Measurements from ENCODE around the gene CDC42EP5. TPM values are rescaled to one million over a fixed set of nuclear protein-coding genes. Genes with fewer than 3 reads are reported as not detected.
"Not testable (repeated sequence)": the region's sequence is repeated elsewhere in the genome, so short reads cannot be mapped to it uniquely, and the experiment has no call there.

The CDC42EP5 gene, protein sequence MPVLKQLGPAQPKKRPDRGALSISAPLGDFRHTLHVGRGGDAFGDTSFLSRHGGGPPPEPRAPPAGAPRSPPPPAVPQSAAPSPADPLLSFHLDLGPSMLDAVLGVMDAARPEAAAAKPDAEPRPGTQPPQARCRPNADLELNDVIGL
- polyA plus RNA-seq (2012; ENCODE audit: low read depth, missing spikeins) = 1.3 TPM

- no peak for DNase-seq (ENCODE audit: insufficient read length, low spot score)
- TF ChIP-seq POLR2A (IDR thresholded peaks at IDR 0.05; ENCODE audit: low read depth, low read length) (no peak), POLR2AphosphoS5 (IDR thresholded peaks at IDR 0.05; ENCODE audit: low read depth, low read length) (no peak), PAX5 (IDR thresholded peaks at IDR 0.05; ENCODE audit: insufficient read depth, low read length, severe bottlenecking) (no peak), SPI1 (IDR thresholded peaks at IDR 0.05; ENCODE audit: low read depth, low read length) (no peak), TAF1 (IDR thresholded peaks at IDR 0.05; ENCODE audit: low read depth, low read length) (no peak), POU2F2 (IDR thresholded peaks at IDR 0.05; ENCODE audit: low read depth, low read length) (no peak)
- no peak for FAIRE-seq
These were observed at the start of gene CDC42EP5 for GRCh38 chr19:54473071-54473891. TSS of gene CDC42EP5 (minus strand) at chr19:54473296. CDS start at chr19:54465547, 7,749 bp downstream.

GRCh38 chr19:54521860-54522513, 48.9 kb upstream of the CDC42EP5 start:
- no peak for FAIRE-seq
- TF ChIP-seq POLR2AphosphoS5 (IDR thresholded peaks at IDR 0.05; ENCODE audit: low read depth, low read length) = no peak
- no peak for TF ChIP-seq POU2F2 (IDR thresholded peaks at IDR 0.05; ENCODE audit: low read depth, low read length)
- no peak for TF ChIP-seq SPI1 (IDR thresholded peaks at IDR 0.05; ENCODE audit: low read depth, low read length)

DNA sequence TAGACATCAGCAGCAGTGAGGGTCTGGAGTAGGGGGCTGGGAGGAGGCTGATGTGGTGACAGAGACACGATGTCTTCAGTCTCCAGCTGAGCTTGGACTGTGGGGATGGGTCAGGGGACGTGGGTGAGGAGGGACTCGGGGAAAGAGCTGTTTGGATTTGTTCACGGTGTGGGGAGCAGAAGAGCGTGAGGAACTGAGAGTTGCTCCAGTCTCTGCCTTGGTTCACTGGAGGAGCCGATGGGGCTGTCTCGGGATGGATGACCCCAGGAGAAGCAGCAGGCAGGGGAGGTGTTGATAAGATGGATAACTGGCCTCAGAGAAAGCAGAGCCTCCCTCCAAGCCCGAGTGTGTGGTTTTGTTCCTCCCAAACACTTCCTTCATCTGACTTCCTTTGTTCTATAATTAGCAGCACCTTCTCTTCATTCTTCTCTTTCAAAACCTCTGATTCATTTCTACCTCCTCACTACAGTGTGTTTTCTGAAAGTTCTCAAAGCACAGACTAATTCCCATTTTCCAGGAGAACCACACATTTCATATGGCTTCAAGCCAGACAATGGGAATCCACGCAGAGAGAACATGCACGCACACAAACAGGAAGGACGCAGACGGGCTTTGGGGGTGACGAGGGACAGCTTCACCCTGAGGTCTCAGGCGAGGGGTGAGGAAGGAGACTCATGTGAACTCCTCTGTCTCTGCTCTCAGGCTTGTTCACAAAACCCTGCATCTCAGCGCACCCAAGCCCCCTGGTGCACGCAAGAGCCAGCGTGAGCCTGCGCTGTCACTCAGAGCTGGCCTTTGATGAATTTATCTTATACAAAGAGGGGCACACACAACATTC, 48.1 kb upstream of the CDC42EP5 start:
- peak; percentile 96 for FAIRE-seq
- no peak for TF ChIP-seq TAF1 (IDR thresholded peaks at IDR 0.05; ENCODE audit: low read depth, low read length)
- TF ChIP-seq SPI1 (IDR thresholded peaks at IDR 0.05; ENCODE audit: low read depth, low read length) = peak; percentile 85
- no peak for TF ChIP-seq POLR2A (IDR thresholded peaks at IDR 0.05; ENCODE audit: low read depth, low read length)
- no peak for TF ChIP-seq POLR2AphosphoS5 (IDR thresholded peaks at IDR 0.05; ENCODE audit: low read depth, low read length)
- no peak for TF ChIP-seq PAX5 (IDR thresholded peaks at IDR 0.05; ENCODE audit: insufficient read depth, low read length, severe bottlenecking)
- TF ChIP-seq POU2F2 (IDR thresholded peaks at IDR 0.05; ENCODE audit: low read depth, low read length) = no peak
- DNase-seq (ENCODE audit: insufficient read length, low spot score) = no peak

More at GRCh38 chr19:54521860-54522513, 48.9 kb upstream of the CDC42EP5 start:
- DNase-seq (ENCODE audit: insufficient read length, low spot score) = no peak

DNA sequence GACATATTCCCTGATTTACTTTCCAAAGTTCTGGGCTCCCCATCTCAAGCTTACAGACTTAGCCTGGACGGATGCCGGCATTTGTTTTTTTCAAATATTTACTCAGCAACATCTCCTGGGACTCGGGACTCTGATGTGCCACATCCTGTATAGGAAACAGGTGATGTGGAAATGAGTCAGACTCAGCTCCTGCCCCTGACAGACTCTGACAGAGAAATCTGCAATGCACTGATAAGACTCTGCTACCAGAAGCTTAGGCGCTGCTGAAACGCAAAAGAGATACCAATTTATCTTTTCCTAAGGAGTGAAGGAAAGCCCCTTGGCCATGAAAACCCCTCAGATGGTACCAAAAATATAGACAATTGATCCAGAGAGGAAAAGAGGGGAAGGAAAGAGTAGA, 45.7 kb upstream of the CDC42EP5 start:
- peak; percentile 52 for DNase-seq (ENCODE audit: insufficient read length, low spot score)
- no peak for TF ChIP-seq SPI1 (IDR thresholded peaks at IDR 0.05; ENCODE audit: low read depth, low read length)
- TF ChIP-seq POLR2AphosphoS5 (IDR thresholded peaks at IDR 0.05; ENCODE audit: low read depth, low read length) = no peak
- TF ChIP-seq POLR2A (IDR thresholded peaks at IDR 0.05; ENCODE audit: low read depth, low read length) = no peak
- TF ChIP-seq POU2F2 (IDR thresholded peaks at IDR 0.05; ENCODE audit: low read depth, low read length) = no peak
- TF ChIP-seq TAF1 (IDR thresholded peaks at IDR 0.05; ENCODE audit: low read depth, low read length) = no peak
- TF ChIP-seq PAX5 (IDR thresholded peaks at IDR 0.05; ENCODE audit: insufficient read depth, low read length, severe bottlenecking) = no peak
- peak; percentile 81 for FAIRE-seq

- TF ChIP-seq POU2F2 (IDR thresholded peaks at IDR 0.05; ENCODE audit: low read depth, low read length) = peak; percentile 95
- TF ChIP-seq POLR2AphosphoS5 (IDR thresholded peaks at IDR 0.05; ENCODE audit: low read depth, low read length) = no peak
- TF ChIP-seq PAX5 (IDR thresholded peaks at IDR 0.05; ENCODE audit: insufficient read depth, low read length, severe bottlenecking) = no peak
- TF ChIP-seq SPI1 (IDR thresholded peaks at IDR 0.05; ENCODE audit: low read depth, low read length) = no peak
- DNase-seq (ENCODE audit: insufficient read length, low spot score) (peak; percentile 47), FAIRE-seq (peak; percentile 82)
These were observed 44.4 kb upstream of the CDC42EP5 start for GRCh38 chr19:54517483-54517882.

DNA sequence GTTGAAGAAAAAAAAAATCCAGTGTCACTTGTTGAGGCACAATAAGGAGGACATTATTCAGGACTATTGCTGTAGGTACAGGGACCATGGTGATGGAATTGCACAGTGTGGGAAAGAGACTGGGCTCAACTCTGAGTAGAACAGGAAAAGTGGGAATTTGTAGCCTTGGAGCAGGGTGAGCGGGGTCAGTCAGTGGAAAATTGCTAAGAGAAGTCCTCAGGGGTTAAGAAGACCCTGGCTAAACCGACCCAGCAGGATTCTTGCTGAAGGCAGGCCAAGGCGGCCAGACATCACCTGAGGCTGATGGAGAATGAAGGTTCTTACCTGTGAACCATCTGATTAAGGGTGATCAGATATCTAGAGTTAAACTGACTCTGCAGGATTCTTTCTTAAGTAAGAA, 42.1 kb upstream of the CDC42EP5 start:
- FAIRE-seq (no peak), DNase-seq (ENCODE audit: insufficient read length, low spot score) (no peak)
- no peak for TF ChIP-seq PAX5 (IDR thresholded peaks at IDR 0.05; ENCODE audit: insufficient read depth, low read length, severe bottlenecking)
- no peak for TF ChIP-seq POLR2AphosphoS5 (IDR thresholded peaks at IDR 0.05; ENCODE audit: low read depth, low read length)
- no peak for TF ChIP-seq SPI1 (IDR thresholded peaks at IDR 0.05; ENCODE audit: low read depth, low read length)
- TF ChIP-seq TAF1 (IDR thresholded peaks at IDR 0.05; ENCODE audit: low read depth, low read length) = no peak
- no peak for TF ChIP-seq POLR2A (IDR thresholded peaks at IDR 0.05; ENCODE audit: low read depth, low read length)
- no peak for TF ChIP-seq POU2F2 (IDR thresholded peaks at IDR 0.05; ENCODE audit: low read depth, low read length)

GRCh38 chr19:54509200-54509940, 36.3 kb upstream of the CDC42EP5 start:
- peak; percentile 93 for FAIRE-seq
- not testable (repeated sequence) for DNase-seq (ENCODE audit: insufficient read length, low spot score)

DNA sequence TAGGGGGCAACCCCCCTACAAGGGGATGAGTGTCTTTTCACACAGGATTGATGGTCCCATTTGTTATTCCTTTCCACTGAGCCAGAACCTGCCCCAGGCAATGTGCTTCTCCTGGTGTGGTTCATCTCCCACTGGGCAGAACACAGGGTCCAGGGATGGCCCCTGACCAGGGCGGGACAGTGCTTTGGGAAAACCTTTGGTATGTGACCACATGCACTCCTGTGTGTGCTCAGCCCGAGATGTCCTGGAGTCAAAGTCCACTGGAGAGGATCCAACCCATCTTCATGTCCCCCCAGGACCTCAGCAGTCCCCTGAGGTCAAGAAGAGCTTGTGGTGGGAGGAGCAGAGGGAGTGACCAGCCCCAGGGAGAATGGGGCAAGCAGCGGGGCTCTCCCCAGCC, 35.4 kb upstream of the CDC42EP5 start:
- FAIRE-seq = peak; percentile 47
- DNase-seq (ENCODE audit: insufficient read length, low spot score) = not testable (repeated sequence)

DNA sequence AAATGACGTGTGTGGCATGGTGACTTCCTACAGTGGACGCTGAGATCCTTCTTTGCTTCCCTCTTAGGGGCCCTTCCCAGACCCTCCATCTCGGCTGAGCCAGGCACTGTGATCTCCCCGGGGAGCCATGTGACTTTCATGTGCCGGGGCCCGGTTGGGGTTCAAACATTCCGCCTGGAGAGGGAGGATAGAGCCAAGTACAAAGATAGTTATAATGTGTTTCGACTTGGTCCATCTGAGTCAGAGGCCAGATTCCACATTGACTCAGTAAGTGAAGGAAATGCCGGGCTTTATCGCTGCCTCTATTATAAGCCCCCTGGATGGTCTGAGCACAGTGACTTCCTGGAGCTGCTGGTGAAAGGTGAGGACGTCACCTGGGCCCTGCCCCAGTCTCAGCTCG, 34.7 kb upstream of the CDC42EP5 start:
- TF ChIP-seq PAX5 (IDR thresholded peaks at IDR 0.05; ENCODE audit: insufficient read depth, low read length, severe bottlenecking) (no peak), TAF1 (IDR thresholded peaks at IDR 0.05; ENCODE audit: low read depth, low read length) (no peak), POLR2AphosphoS5 (IDR thresholded peaks at IDR 0.05; ENCODE audit: low read depth, low read length) (no peak), SPI1 (IDR thresholded peaks at IDR 0.05; ENCODE audit: low read depth, low read length) (no peak), POLR2A (IDR thresholded peaks at IDR 0.05; ENCODE audit: low read depth, low read length) (no peak), POU2F2 (IDR thresholded peaks at IDR 0.05; ENCODE audit: low read depth, low read length) (no peak)
- no peak for FAIRE-seq

DNA sequence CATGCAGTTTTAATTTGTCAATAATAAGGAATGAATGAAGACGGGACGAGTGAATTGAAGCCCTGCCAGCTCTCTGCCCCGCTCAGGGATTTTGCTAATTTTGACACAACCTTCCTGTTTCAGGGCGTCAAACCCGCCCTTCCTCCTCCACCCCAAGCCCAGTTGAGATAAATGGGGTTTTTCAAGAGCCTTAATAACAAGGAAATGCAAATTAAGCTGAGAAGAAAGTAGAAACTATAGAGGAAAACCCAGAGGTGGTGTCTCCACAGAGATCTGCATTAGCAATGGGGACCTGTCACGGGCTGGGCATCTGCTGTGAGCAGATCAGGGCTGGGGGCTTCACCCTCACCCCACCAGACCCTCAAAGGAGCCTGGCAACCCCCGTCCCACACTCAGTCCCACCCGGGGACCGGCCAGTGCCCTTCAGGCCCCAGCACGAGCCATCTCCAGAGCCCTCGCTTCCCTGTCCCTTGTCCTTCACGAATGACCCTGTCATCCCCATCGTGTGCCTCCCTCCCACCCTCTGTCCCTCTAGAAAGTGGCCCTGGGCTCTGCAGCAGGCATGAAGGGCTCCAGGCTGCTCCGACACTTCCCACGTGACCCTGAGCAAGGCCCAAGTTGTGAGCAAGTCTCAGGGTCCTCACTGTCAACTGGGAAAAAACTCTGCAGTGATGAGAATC, 34.1 kb upstream of the CDC42EP5 start:
- FAIRE-seq; DNase-seq (ENCODE audit: insufficient read length, low spot score): not testable (repeated sequence)

More for the DNA sequence above, 34.7 kb upstream of the CDC42EP5 start:
- no peak for DNase-seq (ENCODE audit: insufficient read length, low spot score)

All from GM12891 (cell line).